GM21723 (cell line): ENCODE measurements around the gene FOXC2.

ENCODE experiments used
- ATAC-seq: cut with Tn5 transposase; IDR thresholded peaks from one replicate; pipeline ENCODE4 v1.9.1; 2021; ENCODE audit warnings: mild to moderate bottlenecking, moderate library complexity; ENCODE audit not compliant: unreplicated experiment

The FOXC2 gene

DNA sequence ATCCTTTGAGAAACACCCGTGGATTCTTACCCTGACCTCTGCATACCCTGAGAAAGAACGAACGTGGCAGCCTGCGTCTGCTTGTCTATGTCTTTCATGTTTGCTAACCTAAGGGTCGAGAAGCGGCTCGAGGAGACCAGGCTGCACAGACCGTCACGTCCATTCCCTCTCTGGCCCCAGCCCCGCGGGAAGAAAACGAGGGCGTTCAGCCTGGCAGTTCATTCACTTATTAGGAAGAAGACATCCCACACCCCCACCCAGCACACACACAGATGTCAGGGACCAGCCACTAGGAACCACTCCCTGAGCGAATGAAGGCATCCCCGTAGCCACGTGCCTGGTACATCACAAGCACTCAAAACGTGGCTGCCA lies 10.9 kb upstream of the FOXC2 start:
- no peak for ATAC-seq

DNA sequence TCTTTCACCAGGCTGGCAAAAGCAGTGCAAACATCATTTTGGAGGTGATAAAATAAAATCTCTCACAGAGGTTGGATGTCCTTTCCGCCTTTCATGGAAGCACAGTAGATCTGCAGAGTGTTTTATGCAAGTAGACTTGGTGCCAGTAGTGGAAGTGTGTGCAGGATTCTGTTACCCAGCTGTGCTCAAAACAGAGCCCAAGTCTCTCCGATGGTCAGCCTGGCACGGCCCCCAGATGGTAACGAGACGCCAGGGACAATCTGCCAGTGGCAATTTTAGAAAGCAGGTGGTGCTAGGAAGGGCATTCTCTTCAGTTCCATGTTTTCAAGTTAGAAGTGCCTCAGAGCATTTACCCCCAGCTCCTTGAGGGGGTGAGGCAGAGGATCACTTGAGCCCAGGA lies 10.1 kb upstream of the FOXC2 start:
- ATAC-seq: no peak

DNA sequence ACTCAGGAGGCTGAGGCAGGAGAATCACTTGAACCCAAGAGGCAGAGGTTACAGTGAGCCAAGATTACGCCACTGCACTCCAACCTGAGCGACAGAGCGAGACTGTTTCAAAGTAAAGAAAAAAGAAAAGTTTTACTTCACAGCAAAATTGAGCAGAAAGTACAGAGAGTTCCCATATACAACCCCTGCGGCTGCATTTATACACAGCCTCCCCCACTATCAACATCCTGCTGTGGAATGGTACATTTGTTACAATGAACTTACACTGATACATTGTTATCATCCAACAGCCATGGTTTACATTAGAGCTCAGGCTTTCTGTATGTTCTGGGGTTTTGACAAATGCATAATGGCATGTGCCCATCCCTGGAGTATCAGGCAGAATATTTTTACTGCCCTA lies 9.0 kb upstream of the FOXC2 start:
- no peak for ATAC-seq

DNA sequence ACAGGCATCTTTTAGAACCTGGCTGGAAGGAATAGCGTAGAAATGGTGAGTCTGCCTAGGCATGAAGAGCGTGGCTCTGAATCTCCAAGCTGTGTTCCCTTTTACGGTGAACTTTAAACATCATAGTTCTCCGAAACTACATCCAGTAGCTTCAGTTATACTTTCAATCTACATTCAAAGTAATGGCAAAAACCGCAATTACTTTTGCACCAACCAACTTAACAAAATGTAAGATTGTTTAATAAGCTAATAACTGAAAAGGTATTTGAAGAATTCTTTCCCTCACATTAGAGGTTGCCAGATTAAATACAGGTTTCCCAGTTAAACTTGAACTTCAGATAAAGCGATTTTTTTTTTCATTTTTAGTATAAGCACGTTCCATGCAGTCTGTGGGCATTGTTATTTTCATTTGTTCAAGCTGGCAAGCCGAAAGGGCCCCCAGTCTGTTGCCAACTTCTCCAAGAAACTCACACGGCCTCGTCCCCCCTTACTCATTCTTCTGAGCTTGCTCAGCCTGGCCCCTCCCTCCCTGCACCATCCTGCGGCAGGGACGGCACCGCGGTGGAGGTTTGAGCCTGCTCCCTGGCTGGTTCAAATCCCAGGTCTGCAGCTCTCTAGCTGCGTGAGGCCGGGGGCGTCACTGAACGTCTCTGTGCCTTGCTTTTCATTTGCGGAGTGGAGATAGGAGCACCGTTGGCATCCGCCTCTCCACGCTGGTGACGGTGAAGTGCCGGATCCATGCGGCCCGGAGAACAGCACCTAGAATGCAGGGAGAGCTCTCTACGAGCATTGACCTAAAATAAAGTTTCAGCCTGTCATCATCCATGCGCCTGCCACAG lies 8.1 kb upstream of the FOXC2 start:
- no peak for ATAC-seq

DNA sequence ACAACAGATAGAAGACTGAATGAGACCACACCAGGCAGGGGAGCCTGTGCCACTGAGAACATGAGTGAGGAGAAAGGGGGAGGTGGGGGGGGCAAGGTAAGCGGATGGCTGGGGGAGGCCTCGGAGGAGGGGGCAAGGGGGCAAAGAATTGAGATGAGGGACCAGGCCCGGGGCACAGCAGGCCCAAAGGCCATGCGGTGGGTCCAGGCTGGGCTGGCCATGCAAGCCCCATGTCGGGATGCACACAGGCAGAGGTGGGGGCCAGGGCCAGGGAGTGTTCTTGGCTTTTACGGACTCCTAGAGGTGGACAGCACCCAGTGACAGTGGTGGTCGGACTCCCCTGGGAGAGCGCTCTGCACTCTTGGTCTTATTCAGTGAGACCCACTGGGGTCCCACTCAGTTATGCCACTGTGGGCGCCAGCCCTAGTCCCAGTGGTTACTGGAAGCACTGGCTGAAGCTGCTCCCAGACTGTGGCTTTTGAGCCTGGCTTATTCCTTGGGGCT lies 6.8 kb upstream of the FOXC2 start:
- no peak for ATAC-seq

DNA sequence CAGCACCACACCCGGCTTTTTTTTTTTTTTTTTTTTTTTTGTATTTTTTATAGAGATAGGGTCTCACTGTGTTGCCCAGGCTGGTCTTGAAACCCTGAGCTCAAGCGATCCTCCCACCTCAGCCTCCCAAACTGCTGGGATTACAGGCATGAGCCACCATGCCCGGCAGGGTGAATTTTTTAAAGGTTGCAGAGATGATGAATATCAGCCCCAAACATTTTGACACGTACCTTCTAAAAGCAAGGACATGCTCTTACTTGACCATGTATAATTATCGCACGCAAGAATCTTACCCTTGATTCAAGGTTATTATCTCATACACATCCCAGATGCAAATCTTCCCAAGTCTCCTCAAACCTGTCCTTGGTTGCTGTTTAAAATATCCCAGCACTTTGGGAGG lies 4.3 kb upstream of the FOXC2 start:
- no peak for ATAC-seq

DNA sequence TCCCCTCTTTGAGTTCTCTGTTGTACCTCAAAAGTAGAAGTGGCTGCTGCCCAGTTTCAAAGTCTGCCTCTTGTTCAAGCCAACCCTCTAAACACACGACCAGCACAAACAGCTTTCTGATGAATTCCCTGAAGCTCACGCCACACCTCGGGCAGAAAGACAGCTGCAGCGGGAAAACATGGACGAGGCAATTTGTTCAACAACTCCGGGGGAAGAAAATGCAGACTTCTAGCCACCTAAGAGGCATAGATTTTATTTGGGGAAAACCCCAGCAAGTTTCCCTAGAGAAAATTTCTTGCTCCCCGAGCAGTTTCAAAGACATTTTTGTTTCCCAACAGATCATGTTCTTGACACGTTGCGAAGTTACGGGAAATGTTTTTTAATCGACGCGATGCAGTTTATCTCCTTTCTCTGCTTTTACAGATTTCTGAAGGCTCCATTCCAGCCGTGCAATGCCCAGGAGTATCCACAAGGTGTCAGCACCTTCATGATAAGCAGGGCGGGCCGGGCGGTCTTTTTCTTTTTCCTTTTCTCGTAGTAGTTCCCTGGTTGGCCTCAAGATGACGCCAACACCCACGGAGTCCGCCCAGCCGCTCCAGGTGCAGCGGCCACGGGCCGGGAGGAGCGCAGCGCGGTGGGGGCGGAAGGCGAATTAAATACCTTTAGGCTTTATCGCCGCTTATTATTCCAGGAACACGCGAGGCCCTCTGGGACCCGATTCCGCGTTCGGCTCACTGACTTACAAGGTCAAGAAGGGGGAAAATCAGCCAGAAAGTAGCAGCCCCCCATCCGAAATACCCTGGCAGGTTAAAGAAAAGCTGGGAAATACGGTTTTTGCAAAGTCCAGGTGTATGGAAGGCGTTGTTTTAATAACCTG lies 2.9 kb upstream of the FOXC2 start:
- ATAC-seq: peak; percentile 78

DNA sequence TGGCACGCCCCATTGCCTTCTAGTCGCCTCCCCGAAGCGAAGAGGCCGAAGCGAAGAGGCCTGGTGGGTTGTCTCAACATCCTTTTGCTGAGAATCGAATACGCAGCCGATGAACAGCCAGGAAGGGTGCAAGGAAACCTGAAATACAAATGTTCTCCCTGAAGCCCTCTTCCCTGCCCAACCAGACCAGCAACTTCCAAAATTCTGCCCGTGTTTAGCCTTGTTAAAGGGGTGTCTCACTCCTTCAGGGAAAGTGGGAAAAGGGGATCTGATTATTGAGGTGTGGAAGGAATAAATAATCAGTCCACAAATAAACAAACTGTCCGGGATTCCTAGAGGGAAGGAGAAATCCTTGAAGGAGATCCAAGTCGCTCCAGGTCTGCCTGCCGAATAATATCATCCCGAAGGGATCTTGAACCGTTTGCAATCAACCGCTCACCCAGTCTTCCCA lies 1.4 kb upstream of the FOXC2 start:
- no peak for ATAC-seq

DNA sequence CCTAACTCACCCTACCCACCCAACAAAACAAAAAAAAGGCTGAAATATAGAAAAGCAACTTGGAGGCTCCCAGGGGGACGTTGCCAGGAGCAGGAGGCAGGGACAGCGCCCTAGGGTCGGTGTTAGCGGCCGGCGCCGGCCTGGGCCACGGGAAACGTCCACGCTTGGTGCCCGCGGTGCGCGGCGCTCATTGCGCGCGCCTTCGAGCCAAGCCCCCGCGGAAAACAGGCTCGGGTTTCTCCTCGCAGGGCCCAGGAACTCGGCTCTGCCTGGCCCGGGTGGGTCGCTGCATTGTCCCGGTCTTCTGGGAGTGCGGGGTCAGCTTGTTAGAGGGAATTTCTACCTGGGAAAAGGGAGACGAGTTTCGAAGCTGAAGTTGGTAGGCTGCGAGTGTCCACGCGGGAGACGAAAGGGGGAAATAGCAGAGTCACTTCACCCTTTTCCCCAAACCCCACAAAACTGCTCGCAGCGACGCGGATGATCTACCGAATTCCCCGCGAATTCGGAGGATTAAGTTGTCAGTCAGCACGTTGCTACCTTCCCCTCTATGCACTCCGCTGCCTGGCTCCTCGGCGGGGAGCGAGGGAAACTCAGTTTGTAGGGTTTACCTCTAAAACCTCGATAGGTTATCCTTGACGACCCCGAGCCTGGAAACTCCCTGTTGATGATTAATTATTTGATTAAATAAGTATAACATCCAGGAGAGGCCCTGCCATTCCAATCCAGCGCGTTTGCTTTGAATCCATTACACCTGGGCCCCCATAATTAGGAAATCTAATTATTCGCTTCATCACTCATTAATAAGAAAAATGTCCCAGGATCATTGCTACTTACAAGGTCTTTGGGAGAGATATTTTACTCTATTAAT lies 751 bp upstream of the FOXC2 start:
- no peak for ATAC-seq

DNA sequence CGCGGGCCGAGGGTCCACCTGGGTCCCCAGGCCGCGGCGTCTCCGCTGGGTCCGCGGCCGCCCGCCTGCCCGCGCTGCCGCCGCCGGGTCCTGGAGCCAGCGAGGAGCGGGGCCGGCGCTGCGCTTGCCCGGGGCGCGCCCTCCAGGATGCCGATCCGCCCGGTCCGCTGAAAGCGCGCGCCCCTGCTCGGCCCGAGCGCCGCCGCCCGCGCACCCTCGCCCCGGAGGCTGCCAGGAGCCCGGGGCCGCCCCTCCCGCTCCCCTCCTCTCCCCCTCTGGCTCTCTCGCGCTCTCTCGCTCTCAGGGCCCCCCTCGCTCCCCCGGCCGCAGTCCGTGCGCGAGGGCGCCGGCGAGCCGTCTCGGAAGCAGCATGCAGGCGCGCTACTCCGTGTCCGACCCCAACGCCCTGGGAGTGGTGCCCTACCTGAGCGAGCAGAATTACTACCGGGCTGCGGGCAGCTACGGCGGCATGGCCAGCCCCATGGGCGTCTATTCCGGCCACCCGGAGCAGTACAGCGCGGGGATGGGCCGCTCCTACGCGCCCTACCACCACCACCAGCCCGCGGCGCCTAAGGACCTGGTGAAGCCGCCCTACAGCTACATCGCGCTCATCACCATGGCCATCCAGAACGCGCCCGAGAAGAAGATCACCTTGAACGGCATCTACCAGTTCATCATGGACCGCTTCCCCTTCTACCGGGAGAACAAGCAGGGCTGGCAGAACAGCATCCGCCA lies 504 bp downstream of the FOXC2 start:
- ATAC-seq: no peak

DNA sequence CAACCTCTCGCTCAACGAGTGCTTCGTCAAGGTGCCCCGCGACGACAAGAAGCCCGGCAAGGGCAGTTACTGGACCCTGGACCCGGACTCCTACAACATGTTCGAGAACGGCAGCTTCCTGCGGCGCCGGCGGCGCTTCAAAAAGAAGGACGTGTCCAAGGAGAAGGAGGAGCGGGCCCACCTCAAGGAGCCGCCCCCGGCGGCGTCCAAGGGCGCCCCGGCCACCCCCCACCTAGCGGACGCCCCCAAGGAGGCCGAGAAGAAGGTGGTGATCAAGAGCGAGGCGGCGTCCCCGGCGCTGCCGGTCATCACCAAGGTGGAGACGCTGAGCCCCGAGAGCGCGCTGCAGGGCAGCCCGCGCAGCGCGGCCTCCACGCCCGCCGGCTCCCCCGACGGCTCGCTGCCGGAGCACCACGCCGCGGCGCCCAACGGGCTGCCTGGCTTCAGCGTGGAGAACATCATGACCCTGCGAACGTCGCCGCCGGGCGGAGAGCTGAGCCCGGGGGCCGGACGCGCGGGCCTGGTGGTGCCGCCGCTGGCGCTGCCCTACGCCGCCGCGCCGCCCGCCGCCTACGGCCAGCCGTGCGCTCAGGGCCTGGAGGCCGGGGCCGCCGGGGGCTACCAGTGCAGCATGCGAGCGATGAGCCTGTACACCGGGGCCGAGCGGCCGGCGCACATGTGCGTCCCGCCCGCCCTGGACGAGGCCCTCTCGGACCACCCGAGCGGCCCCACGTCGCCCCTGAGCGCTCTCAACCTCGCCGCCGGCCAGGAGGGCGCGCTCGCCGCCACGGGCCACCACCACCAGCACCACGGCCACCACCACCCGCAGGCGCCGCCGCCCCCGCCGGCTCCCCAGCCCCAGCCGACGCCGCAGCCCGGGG lies 1.3 kb downstream of the FOXC2 start:
- ATAC-seq: no peak

DNA sequence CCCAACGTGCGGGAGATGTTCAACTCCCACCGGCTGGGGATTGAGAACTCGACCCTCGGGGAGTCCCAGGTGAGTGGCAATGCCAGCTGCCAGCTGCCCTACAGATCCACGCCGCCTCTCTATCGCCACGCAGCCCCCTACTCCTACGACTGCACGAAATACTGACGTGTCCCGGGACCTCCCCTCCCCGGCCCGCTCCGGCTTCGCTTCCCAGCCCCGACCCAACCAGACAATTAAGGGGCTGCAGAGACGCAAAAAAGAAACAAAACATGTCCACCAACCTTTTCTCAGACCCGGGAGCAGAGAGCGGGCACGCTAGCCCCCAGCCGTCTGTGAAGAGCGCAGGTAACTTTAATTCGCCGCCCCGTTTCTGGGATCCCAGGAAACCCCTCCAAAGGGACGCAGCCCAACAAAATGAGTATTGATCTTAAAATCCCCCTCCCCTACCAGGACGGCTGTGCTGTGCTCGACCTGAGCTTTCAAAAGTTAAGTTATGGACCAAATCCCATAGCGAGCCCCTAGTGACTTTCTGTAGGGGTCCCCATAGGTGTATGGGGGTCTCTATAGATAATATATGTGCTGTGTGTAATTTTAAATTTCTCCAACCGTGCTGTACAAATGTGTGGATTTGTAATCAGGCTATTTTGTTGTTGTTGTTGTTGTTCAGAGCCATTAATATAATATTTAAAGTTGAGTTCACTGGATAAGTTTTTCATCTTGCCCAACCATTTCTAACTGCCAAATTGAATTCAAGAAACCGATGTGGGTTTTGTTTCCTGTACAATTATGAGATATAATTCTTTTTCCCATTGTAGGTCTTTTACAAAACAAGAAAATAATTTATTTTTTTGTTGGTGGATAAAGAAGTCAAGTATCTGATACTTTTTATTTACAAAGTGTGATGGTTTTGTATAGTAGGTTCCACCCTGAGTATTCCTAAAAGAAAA lies 2.3 kb downstream of the FOXC2 start:
- no peak for ATAC-seq

DNA sequence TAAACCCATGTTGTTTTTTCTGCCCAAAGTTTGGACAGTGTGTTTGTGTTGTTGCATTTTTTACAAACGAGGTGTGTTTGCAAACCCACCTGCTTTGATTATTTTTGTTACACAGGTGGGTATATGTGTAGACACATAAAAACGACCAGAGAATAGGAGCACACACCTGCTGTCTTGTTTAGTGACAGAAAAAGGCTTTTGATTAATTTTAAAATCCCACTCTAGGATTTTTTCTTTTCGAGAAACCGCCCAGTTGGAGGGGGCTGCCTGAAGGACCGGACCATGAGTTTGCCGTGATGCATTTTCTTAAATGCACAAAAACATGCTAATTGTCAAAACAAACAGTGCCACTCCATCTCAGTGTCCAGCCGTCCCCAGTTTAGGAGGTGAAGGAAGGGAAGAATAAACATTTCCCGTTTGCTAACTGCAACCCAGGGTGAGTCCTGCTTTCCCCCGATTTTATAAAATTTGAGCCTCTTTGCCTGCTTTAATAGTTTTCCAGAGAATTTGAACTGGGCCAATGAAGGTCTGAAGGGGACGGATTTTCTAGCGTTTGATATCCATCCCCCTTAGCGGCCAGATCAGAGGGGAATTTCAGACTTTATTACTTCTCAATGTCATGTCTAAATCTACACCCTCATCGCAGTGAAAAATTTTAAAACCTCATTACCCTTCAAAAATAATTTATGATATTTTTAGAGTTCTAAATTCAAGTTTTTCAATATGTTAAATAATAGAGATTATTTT lies 3.2 kb downstream of the FOXC2 start:
- no peak for ATAC-seq

DNA sequence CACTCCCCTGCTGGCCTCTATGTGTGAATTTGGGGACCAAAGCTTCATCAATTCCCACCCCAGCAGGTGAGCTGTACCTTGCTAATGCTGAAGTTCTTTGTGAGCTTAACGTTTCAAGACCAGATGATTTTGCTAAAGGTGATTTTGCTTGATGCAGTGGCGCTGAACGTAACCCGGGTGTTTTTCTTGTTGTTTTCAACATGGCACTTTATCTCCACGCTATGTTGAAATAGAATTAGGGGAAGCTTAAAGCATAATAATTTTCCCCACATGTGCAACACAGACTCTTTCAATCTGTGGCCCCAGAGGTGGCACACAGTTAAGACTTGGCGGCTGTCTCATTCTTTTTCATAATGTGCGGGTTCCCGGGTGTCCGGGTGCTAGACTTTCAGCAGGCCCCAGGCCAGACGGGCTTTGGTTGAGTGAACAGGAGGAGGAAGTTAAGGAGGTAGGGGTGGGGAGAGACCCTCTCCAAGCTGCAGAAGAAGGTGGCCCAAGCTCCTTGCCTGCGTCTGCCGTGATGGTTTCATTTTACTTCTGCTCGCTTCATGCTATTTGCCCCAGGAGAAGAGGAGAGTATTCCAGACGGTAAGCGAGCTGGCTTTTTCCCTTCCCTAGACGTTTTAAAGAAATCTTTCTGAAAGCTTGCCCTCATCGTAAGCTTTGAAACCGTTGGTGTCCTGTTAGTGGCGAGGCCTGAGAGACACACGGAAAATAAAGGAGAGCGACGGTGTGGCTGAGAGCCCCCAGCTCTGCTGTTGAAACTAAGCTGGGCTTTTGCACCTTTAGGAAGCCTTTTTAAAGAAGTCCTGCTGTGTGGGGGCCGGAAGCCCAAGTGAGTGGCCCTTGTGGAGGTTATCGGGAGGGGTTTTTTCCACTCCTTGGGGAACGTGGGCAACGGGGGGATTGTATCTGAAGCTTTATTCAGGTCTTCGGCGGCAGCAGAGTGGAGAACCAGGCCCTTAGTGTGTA lies 4.2 kb downstream of the FOXC2 start:
- no peak for ATAC-seq

DNA sequence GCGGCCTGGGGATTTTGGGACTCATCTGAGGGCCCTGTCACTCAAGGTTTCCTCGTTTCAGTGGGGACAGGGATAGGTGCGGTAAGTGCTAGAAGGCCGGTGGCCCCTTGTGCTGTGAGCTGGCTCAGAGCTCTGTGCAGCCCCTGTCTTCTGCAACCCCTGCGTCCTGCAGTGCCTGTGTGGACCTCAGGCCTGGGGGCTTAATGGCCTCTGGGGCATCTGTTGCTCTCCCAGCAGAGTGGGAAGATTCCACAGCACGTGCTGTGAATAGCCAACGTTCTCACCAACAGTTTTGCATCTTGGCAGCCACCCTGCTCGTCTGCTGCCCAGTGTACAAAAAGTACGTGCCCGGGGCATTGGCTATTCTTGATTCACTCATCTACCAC lies 4.9 kb downstream of the FOXC2 start:
- no peak for ATAC-seq

DNA sequence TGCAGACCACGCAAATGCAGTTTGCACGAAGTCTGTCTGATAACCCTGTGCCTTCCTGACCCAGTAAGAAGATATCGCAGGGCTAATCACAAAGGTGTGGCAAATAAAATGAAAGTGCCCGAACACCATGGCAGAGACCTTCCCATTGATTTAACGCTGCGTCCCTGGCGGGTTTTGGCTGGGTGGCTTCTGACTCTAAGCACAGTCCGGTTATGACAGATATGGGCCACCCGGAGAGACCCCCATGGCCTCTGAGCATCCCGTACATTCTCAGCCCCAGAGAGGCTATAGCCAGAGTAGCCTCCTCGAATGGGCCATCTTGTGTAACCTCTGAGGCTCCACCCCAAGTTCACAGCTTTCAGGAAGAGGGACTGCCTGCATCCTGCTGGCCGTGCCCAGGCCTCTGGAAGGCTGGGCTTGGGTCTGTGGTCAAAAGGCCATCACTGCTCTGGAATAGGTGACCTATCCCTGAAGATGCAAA lies 5.5 kb downstream of the FOXC2 start:
- ATAC-seq: no peak
